GM19193 (cell line): ENCODE results near the gene TNPO2.

Source experiments
- POLR2A ChIP-seq: IDR thresholded peaks from 4 replicates; pipeline ENCODE4 v1.6.1; 2011; ENCODE audit not compliant: insufficient read depth, insufficient read length; ENCODE audit errors: extremely low read depth

TNPO2 gene

GRCh38 chr19:12723641-12724426 is at the start of gene TNPO2:
Gene TNPO2, minus strand, starts transcription at chr19:12723932. Its CDS starts 2,955 bp downstream, at chr19:12720977.
- peak; percentile 58 for TF ChIP-seq POLR2A

GRCh38 chr19:12772323-12772722 is 48.6 kb upstream of the TNPO2 start:
- no peak for TF ChIP-seq POLR2A

- TF ChIP-seq POLR2A, result no peak
These were observed 47.2 kb upstream of the TNPO2 start for GRCh38 chr19:12770922-12771321.

- TF ChIP-seq POLR2A, result peak; percentile 24
These were observed 46.0 kb upstream of the TNPO2 start for GRCh38 chr19:12769689-12770088.

- no peak for TF ChIP-seq POLR2A
These were observed 43.9 kb upstream of the TNPO2 start for GRCh38 chr19:12767666-12768065.

GRCh38 chr19:12767150-12767549 is 43.4 kb upstream of the TNPO2 start:
- no peak for TF ChIP-seq POLR2A

GRCh38 chr19:12766051-12766521 is 42.4 kb upstream of the TNPO2 start:
- no peak for TF ChIP-seq POLR2A

- no peak for TF ChIP-seq POLR2A
These were observed 41.0 kb upstream of the TNPO2 start for GRCh38 chr19:12764698-12765097.

- TF ChIP-seq POLR2A, result no peak
These were observed 39.4 kb upstream of the TNPO2 start for GRCh38 chr19:12763100-12763499.

- no peak for TF ChIP-seq POLR2A
These were observed 36.0 kb upstream of the TNPO2 start for GRCh38 chr19:12759686-12760085.

GRCh38 chr19:12757544-12758274 is 34.0 kb upstream of the TNPO2 start:
- TF ChIP-seq POLR2A, result no peak

GRCh38 chr19:12756150-12756883 is 32.6 kb upstream of the TNPO2 start:
- no peak for TF ChIP-seq POLR2A

GRCh38 chr19:12754465-12755196 is 30.9 kb upstream of the TNPO2 start:
- no peak for TF ChIP-seq POLR2A

GRCh38 chr19:12752056-12752781 is 28.5 kb upstream of the TNPO2 start:
- TF ChIP-seq POLR2A, result no peak
